Left ventricle myocardium superior (tissue), 1 donor: ENCODE results near the gene UST. TPM values are rescaled to one million over a fixed set of nuclear protein-coding genes. Genes with fewer than 3 reads are reported as not detected.
A peak's percentile ranks its signal among the peaks of the same experiment; 100 is the strongest.

Experiments
- ATAC-seq: fragments of 200-7000 bp; cut with Tn5 transposase; one replicate; pipeline ENCODE4 v1.9.1; 2020; ENCODE audit warnings: mild to moderate bottlenecking, moderate library complexity
- DNase-seq: peaks from one replicate; pipeline ENCODE4 v3.0.0-alpha.2; 2020
- intact Hi-C: fragments of 100-400 bp; cut with micrococcal nuclease; formaldehyde crosslinking; loops from one replicate; pipeline ENCODE4 v1.11.0; 2022
- total RNA-seq: library from RNA; stranded (reverse); fragmentation: NEBNext Ultra II Directional; extraction: Animal tissue kit (Norgen Biotek cat#: 25700); gene quantifications from one replicate; pipeline ENCODE4 v1.2.1, GENCODE V29; 2021
- donor health status: DM: no; HTN: yes; CAD: no; lungs with severe emphysema.

UST gene
- total RNA-seq, 1 donor from 2014 or later, result 3.4 TPM

DNA sequence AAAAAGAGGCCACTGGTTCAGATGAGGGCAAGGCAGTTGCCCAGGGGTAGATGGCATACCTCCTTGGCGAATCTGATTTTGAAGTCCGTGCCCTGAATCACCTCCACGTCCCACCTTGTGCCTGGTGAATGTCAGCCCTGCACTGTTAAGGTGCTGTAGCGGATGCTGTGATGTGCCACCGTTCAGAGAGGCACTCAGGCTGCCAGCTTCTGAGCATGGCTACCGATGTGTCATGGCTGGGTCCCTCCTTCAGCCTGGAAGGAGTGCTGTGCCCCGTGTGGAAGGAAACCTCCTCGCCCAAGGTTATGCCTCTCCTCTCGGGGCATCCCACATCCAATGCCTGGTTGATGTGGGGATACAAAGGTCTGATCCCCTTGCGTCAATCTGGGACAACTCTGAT is 43.6 kb downstream of the UST start:
- no peak for DNase-seq
- intact Hi-C loops, result no loop called here
- no peak for ATAC-seq

DNA sequence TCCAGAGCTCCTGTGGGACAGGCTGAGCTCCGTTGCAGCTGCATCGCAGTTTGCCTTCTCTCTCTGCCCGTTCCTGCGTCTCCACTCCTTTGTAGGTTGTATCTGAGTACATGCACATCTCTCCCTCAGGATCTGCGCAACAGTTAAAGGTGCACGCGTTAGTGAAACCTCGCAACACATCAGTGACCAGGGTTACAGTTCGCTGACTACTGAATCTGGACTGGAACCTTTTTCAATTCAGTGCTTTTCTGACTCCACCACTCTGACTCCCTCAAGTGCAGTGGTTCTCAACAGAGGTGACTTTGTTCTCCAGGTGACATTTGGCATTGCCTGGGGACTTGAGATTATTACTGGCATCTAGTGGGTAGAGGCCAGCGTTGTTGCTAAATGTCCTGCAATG is 44.0 kb downstream of the UST start:
- ATAC-seq (no peak), DNase-seq (no peak)
- intact Hi-C loops, result no loop called here

DNA sequence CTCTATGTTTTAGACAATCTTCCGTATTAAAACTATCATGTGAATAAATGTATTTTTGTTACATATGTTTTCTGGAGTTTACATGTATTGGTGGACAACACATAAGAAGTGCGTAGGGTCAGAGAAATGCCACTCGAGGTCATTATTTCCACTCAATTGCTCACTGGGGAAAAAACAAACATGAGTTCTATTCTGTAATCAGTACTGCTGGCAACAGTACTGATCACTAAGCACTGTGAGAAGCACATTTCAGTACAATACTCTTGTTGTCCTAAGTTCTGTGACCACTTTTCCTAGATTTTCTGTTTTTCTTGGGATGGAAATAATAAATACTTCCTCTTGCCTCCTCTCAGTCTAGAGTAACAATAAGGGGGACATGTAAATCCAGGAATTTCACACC is 44.5 kb downstream of the UST start:
- intact Hi-C loops, result no loop called here
- no peak for DNase-seq
- no peak for ATAC-seq

DNA sequence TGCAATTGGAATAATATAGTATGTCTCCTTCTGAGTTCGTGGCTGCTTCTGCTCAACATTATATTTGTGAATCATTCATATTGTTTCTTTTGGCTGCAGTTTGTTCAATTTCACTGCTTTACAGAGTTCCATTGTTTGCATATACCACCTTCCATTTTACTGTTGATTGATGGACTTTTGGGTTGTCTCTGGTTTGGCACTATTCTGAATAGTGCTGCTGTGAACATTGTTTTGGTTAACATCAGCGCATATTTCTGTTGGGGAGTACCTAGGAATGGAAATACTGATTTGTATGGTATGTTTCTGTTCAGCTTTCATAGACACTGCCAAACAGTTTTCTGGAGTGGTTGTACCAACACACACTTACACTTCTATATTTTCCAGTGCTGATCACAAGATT is 46.9 kb downstream of the UST start:
- DNase-seq, result no peak
- no peak for ATAC-seq
- intact Hi-C loops, result no loop called here

DNA sequence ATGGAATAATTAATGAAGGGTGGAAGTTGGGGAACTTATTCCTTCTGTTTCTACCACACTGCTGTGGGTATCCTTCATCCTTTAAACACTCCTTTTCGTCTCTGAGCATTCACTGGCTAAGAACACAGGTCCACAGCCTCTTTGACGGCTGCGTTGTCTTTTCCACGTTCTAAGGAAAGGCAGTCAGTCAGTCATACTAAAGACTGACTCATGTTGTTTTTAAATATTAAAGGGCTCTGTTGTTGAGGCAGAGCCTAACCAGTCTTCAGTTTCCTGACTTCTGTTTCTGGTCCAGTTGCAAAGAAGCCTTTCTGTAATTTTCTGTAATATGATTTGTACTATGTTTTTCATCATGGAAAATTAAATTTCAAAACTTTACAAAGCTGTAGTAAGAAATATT is 48.0 kb downstream of the UST start:
- intact Hi-C loops, result no loop called here
- ATAC-seq, result no peak
- DNase-seq, result no peak

DNA sequence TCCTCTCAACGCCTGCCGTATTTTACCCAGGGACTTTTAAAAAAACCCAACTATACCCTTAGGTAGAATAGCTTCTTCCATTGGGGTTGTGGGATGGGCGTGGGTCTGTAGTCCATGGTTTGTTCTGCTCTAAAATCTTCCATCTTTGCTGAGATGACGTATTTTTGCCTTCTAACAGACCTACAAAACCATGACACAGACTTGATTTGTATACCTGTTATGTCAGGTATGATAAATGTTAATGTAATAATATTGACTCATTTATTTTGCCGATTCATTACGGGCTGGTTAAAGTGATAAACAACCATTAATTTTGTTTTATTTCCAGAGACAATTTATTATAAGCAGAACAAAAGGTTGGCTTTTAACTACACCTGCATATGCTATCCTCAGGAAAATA is 48.7 kb downstream of the UST start:
- intact Hi-C loops, result no loop called here
- DNase-seq (no peak), ATAC-seq (no peak)

DNA sequence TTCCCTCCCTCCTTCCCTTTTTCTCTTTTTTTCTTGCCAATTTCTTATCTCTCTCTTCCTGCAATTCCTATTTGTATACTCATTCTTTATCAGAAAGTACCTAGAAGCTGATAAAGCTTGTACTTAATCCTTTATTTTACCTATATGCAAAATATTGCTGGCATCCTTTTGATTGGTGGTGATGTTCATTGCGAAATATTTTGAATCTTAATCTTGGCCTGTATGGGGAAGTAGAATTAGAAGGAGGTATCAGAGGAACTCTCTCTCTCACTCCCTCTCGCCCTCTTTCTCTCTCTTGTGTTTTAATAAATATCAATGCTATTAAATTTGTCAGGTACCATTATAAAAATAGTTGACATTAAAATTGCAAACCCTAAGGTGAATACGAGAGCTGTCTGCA is 52.8 kb downstream of the UST start:
- DNase-seq (no peak), ATAC-seq (no peak)
- intact Hi-C loops, result no loop called here

DNA sequence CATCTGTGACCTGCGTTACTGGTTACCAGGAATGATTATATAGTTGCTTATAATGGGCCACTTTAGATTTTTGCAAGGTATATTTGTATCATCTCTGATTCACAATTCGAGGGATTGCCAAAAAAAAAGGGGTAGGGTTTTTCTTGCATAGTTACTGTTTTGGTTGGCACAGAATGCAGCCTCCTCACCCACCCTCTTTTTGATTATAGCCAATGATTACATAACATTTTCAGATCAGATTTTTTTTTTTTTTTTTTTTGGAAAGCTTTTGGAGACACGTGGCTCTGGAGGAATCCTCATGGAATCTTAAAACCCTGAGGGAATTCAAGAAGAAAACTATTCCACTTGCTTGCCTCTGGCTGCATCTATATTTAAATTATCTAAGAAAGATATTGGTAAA is 53.7 kb downstream of the UST start:
- intact Hi-C loops, result no loop called here
- DNase-seq (no peak), ATAC-seq (no peak)

DNA sequence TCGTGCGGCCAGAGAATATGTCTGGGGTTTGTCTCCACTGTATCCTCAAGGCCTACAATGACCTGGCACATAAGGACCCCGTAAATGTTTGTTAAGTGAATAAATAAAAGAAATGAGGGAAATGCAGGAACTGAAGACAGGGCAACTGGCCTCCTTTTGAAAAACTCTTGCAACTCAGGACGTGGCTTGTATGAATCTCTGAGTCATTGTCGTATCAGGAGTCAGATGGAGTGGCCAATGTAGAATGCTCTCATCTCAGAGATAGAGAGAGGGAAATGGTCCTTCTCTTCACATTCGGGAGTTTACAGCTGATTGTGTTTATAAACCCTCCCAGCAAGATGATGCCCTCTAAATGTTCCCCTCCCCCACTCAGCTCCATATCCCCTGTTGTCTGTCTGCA is 57.1 kb downstream of the UST start:
- ATAC-seq, result no peak
- no peak for DNase-seq
- intact Hi-C loops, result no loop called here

DNA sequence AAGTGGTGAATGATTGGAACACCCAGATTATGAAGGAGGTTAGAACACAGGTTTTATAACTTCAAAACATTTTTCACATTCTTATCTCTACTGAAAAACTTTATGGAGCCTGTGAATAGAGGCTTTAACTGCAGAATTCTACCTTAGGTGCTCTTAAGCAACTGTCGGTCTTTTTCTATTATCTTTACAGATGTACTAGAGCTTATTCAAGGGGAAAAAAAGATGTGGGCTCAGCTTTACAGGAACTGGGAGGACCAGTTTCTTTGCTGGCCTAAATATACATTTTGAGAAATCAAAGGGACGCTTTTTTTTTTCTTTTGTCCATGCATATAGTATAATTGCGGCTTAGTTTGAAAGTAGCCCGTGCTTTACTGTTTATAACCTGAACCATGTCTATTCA is 58.9 kb downstream of the UST start:
- no peak for ATAC-seq
- intact Hi-C loops, result no loop called here
- no peak for DNase-seq

DNA sequence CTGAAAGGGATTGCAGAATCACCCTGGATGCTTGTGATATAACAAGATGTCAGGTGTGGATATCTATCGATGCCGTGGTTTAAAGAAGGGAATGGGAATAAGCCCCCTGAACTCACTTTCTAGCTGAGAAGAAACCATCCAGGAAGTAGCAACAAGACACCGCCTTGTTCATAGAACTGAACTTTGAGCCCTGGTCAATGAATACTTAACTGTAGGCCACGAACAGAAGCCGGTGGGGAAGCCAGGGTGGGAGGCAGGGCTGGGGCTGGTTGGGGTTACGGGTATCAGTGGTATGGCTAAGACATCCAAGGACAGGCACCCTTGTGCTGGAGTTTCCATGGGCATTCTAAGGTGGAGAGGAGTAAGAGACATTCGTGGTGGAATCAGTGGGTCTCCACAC is 61.0 kb downstream of the UST start:
- ATAC-seq (no peak), DNase-seq (no peak)
- intact Hi-C loops, result no loop called here

DNA sequence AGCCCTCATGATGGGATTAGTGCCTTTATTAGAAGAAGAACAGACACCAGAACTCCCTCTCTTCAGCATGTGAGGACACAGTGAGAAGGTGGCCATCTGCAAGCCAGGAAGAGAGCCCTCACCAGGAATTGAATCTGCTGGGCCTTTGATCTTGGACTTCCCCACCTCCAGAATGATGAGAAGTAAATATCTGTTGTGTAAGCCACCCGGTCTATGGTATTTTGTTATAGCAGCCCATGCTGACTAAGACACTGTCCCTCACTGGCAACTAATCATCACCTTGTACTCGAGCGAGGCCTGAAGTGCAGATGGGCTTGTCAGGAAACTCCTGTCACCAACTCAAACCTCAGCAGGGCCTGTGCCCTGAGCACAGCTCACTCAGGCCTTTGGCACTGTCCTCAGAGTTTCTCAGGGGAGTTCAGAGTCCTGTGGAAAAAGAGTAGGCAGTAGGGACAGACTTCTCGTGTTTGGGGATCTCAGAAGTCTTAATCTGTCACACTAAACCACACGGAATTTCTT is 62.0 kb downstream of the UST start:
- no peak for DNase-seq
- intact Hi-C loops, result no loop called here

DNA sequence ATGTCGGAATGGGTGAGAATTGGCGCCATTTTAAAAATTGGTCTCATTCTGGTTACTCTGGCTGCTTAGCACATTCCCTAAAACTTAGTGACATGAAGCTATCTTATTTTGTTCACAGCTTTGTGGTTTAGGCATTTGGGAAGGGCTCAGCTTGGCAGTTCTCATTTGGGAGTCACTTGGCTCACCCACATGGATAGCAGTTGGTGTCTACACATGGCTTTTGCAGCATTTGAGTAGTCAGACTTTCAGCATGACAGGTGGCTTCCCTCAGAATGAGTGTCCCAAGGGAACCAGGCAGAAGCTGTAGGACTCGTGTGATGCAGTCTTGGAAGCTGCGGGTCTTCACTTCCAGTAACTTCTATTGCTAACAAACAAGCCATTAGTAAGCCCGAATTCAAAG is 64.6 kb downstream of the UST start:
- intact Hi-C loops, result no loop called here
- DNase-seq (peak; percentile 41), ATAC-seq (peak; percentile 77)

More for the DNA sequence above, 62.0 kb downstream of the UST start:
- no peak for ATAC-seq

DNA sequence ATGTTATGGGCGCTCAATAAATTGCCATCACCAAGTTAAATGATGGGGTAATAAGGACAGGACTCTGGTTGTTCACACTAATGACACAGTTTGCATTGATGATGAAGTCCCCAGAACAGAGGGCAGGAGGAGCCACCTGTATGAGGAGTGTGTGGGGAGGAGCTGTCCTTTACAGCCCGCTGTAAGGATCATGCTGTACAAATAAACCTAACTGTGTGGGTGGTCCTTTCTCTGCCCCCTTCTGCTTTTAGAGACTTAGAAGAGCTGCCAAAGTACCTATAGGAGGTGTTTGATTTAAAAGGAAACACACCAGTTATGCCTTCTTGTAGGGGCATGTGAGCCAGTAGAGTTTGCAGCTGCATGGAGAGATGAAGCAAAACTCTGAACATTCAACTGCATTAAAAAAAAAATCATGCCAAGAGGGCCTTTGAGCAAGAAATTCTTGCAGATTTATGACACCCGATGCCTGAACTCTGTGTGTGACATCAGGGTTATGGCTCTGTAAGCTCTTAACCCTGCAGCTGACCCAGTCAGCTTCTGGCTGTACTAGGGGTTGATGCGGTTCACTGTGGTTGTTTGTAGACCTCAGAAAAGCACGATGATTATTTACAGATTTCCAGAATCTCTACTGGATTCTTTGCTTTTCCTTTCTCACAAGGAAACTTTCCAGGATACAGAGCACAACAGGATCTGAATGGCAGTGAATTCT is 67.4 kb downstream of the UST start:
- intact Hi-C loops, result no loop called here
- no peak for ATAC-seq
- no peak for DNase-seq

DNA sequence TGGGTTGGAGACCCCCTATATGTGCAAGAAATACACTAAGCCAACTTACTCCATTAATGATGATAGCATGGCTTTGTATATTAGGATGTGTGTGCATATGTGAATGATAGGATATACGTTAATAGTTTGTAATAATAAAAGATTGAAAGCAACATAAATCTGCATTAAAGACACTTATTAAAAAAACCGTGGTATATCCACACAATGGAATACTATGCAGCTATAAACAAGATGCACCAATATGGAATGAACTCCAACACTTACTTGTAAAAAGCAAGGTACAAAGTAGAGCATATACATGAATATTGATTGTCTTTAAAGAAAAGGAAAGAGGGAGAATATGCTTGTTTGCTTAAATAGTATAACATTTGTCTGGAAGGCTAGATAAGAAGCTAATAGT is 68.0 kb downstream of the UST start:
- ATAC-seq (no peak), DNase-seq (no peak)
- intact Hi-C loops, result no loop called here

DNA sequence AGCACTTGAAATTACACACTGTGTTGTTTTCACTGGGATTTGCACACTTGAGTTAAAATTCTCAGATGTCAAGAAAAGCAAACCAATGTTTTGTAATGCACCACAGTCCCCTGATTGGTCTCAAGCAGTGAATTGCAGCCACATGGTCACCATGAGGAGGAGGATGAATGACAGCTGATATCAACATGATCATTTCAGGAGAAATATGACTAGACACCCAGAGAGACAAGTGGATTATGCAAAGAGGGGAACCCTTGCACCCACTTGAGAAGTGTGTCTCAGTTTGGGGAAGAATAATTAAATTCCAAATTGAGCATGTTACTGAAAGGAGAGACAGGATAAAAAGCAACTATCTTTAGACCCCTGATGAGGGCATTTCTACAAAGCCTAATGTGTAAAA is 69.3 kb downstream of the UST start:
- intact Hi-C loops, result no loop called here
- ATAC-seq (no peak), DNase-seq (no peak)

DNA sequence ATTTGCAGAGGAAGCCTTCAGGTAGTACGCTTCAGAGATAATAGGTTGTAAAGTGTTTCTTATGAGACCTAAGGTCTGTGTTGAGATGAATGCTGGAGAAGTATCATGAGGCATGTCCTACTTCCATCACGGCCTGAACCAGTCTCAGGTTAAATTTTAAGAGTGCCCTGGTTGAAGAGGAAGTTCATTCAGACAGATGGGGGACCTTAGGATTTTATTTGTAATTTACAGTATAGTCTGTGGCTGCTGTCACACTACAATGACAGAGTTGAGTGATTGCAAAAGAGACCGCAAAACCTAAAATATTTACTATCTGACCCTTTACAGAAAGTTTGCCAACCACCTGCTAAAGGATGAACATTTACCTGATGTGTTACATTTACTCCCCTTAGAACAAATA is 70.9 kb downstream of the UST start:
- ATAC-seq, result no peak
- intact Hi-C loops, result no loop called here
- no peak for DNase-seq

DNA sequence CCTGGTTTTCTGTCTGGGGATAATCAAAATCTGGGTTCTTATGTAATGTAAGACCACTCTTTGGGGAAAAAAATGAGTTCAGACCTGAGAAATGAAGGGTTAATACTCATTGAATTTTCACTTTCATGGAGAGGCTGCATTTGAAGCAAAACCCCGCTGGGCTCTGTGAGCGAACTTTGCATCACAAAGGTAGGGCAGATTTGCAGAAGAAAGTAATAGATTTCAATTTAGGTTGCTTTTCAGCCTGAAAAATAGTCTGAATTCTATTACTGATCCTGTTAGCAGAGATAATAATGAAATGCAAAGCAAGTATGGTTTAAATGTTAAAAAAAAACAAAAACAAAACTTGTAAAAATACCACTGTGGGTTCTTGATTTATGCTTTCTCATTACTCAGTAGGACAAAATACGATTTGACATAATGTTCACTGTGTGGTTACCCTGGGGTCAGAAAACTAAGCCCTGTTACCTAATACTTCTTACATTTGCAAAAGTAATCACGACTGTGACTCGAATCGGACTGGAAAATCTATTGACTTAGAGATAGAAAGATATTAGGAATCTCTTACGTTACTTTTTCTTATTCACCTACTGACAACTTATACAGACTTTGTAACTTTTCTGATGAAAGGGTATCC is 72.2 kb downstream of the UST start:
- ATAC-seq (no peak), DNase-seq (no peak)
- intact Hi-C loops, result no loop called here

DNA sequence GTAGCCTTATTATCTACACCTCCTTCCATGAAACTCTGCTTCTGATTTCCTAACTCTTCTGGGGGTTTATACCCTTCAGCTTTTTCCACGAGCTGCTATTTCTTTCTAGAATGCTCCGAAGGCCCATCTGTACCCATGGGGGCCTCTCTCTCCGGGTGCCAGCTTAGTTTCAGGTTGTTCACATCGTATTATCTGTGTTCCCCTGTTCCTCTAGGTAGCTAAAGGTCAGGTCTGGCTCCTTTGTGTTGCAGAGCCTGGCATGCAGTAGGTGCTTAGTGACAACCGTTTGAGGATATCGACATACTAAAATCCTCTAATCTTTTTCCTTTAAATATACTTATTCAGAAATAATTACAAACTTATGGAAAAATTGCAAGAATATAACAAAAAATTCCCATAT is 73.0 kb downstream of the UST start:
- intact Hi-C loops, result no loop called here
- DNase-seq (no peak), ATAC-seq (no peak)

DNA sequence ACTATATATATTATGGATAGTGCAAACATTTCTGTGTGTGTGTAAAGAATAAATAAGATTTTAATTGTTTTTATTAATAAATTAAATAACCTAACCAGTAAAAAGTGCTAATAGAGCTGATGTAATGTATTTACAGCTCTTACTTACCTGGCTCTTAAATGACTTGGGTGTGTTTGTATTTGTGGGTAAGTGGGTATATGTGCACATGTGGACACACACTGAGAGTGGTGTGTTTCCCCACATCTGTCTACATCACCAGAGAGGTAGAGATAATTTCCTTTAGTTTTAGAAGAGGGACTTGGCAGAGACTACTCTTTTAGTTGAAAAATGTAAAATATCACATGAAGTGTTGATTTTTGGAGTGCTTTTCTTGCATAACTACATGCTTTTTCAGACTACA is 76.0 kb downstream of the UST start:
- DNase-seq, result no peak
- no peak for ATAC-seq
- intact Hi-C loops, result no loop called here

DNA sequence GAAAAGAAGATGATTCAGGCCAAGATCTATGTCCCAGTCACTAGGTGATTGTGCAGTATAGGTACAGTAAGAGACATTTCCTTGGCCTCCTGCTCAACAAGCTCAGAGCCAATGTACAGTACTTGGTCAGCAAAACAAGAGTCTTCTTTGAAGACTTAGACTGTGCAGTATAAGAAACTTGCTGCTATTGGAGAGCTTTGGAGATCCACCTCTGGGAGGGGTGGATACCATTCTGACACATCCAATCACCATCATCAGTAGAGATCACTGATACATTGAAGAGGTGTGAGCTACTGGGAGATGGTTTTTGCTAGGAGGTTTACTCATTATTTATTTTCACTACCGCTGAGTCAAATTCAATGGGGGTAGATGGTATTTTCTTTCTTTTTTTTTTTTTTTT is 77.5 kb downstream of the UST start:
- DNase-seq (no peak), ATAC-seq (no peak)
- intact Hi-C loops, result no loop called here
